GM12892 (cell line): ENCODE measurements around the gene NOS1.

Source experiments
- POLR2A ChIP-seq: IDR thresholded peaks from 2 replicates; pipeline ENCODE4 v1.6.1; 2011; ENCODE audit warnings: low read depth, low read length, control low read depth
- POLR2AphosphoS5 ChIP-seq: IDR thresholded peaks from 2 replicates; pipeline ENCODE4 v1.6.1; 2011; ENCODE audit warnings: low read depth, low read length, control low read depth
- TAF1 ChIP-seq: IDR thresholded peaks from 2 replicates; pipeline ENCODE4 v1.6.1; 2011; ENCODE audit warnings: low read depth, mild to moderate bottlenecking, control low read depth, low read length, borderline replicate concordance

GRCh38 chr12:117298191-117298590 is 63.2 kb downstream of the NOS1 start:
- TF ChIP-seq POLR2AphosphoS5: no peak
- no peak for TF ChIP-seq POLR2A
- TF ChIP-seq TAF1: no peak
